Parathyroid adenoma (tissue), 2 donors: Measurements from ENCODE around the gene PKP2.

Source experiments
- H2AFZ ChIP-seq: fragments of 300-600 bp; sonication (generic); one replicate; pipeline ENCODE4 v1.7.0; 2017; ENCODE audit warnings: antibody characterized with exemption, mild to moderate bottlenecking
- H3K27ac ChIP-seq: fragments of 300-600 bp; sonication (generic); one replicate; pipeline ENCODE4 v1.7.0; 2017
- H3K27me3 ChIP-seq: fragments of 300-600 bp; sonication (generic); one replicate; pipeline ENCODE4 v1.7.0; 2017; ENCODE audit warnings: low read length; ENCODE audit not compliant: control insufficient read depth, insufficient read depth
- H3K36me3 ChIP-seq: fragments of 300-600 bp; sonication (generic); one replicate; pipeline ENCODE4 v1.7.0; 2017; ENCODE audit warnings: low read length; ENCODE audit not compliant: control insufficient read depth, insufficient read depth
- H3K4me1 ChIP-seq: fragments of 300-600 bp; sonication (generic); one replicate; pipeline ENCODE4 v1.7.0; 2017; ENCODE audit warnings: control low read depth
- H3K4me2 ChIP-seq: fragments of 300-600 bp; sonication (generic); one replicate; pipeline ENCODE4 v1.7.0; 2017; ENCODE audit warnings: low read length
- H3K4me3 ChIP-seq: fragments of 300-600 bp; sonication (generic); one replicate; pipeline ENCODE4 v1.7.0; 2017; ENCODE audit warnings: low read depth, low read length
- H3K79me2 ChIP-seq: fragments of 300-600 bp; sonication (generic); one replicate; pipeline ENCODE4 v1.7.0; 2017; ENCODE audit warnings: control low read depth
- H3K9ac ChIP-seq: fragments of 300-600 bp; sonication (generic); one replicate; pipeline ENCODE4 v1.7.0; 2017; ENCODE audit warnings: mild to moderate bottlenecking
- H3K9me3 ChIP-seq: fragments of 300-600 bp; sonication (generic); one replicate; pipeline ENCODE4 v1.7.0; 2017; ENCODE audit warnings: low read length; ENCODE audit not compliant: control insufficient read depth
- CTCF ChIP-seq: fragments of 300-600 bp; sonication (generic); IDR thresholded peaks from one replicate; pipeline ENCODE4 v1.7.0; 2017; ENCODE audit warnings: antibody characterized with exemption, mild to moderate bottlenecking
- donor health status: primary hyperparathyroidism.

The PKP2 gene

GRCh38 chr12:32828120-32828519, 68.5 kb downstream of the PKP2 start:
- no peak overlapping the region for H3K9ac ChIP-seq
- H3K36me3 ChIP-seq = no peaks in the 10 kb centered on the region
- no peak overlapping the region for H3K4me2 ChIP-seq
- no peak overlapping the region for H2AFZ ChIP-seq
- no peak overlapping the region for H3K27ac ChIP-seq
- no peak for TF ChIP-seq CTCF
- H3K4me1 ChIP-seq = no peaks in the 10 kb centered on the region
- no peak overlapping the region for H3K4me3 ChIP-seq
- H3K27me3 ChIP-seq = no peaks in the 10 kb centered on the region
- H3K9me3 ChIP-seq = no peaks in the 10 kb centered on the region
- H3K79me2 ChIP-seq = no peaks in the 10 kb centered on the region

- Histone ChIP-seq H3K36me3 (no peaks in the 10 kb centered on the region), H3K4me3 (no peak overlapping the region), H3K4me1 (no peaks in the 10 kb centered on the region), H3K79me2 (no peaks in the 10 kb centered on the region), H3K9me3 (no peaks in the 10 kb centered on the region), H3K4me2 (no peak overlapping the region), H3K9ac (no peak overlapping the region), H3K27ac (no peak overlapping the region), H2AFZ (no peak overlapping the region), H3K27me3 (no peaks in the 10 kb centered on the region)
- no peak for TF ChIP-seq CTCF
These were observed 69.7 kb downstream of the PKP2 start for GRCh38 chr12:32826807-32827412.

- Histone ChIP-seq H3K27ac (no peak overlapping the region), H3K79me2 (no peaks in the 10 kb centered on the region), H3K4me1 (no peaks in the 10 kb centered on the region), H3K4me3 (no peak overlapping the region), H2AFZ (no peak overlapping the region), H3K27me3 (no peaks in the 10 kb centered on the region), H3K4me2 (no peak overlapping the region), H3K9ac (no peak overlapping the region), H3K36me3 (no peaks in the 10 kb centered on the region), H3K9me3 (no peaks in the 10 kb centered on the region)
- TF ChIP-seq CTCF = no peak
These were observed 72.0 kb downstream of the PKP2 start for GRCh38 chr12:32824596-32824995.

- no peaks in the 10 kb centered on the region for H3K9me3 ChIP-seq
- H3K27ac ChIP-seq = no peak overlapping the region
- H3K27me3 ChIP-seq = no peaks in the 10 kb centered on the region
- no peaks in the 10 kb centered on the region for H3K36me3 ChIP-seq
- no peak overlapping the region for H2AFZ ChIP-seq
- H3K4me3 ChIP-seq = no peak overlapping the region
- H3K4me1 ChIP-seq = no peaks in the 10 kb centered on the region
- no peaks in the 10 kb centered on the region for H3K79me2 ChIP-seq
- H3K9ac ChIP-seq = no peak overlapping the region
- H3K4me2 ChIP-seq = no peak overlapping the region
- no peak for TF ChIP-seq CTCF
These were observed 74.2 kb downstream of the PKP2 start for GRCh38 chr12:32822344-32822743.

GRCh38 chr12:32821710-32822109, 74.9 kb downstream of the PKP2 start:
- no peaks in the 10 kb centered on the region for H3K9me3 ChIP-seq
- no peak for TF ChIP-seq CTCF
- no peak overlapping the region for H3K4me3 ChIP-seq
- no peak overlapping the region for H3K9ac ChIP-seq
- H3K36me3 ChIP-seq = no peaks in the 10 kb centered on the region
- no peak overlapping the region for H3K4me2 ChIP-seq
- H2AFZ ChIP-seq = no peak overlapping the region
- no peaks in the 10 kb centered on the region for H3K27me3 ChIP-seq
- no peaks in the 10 kb centered on the region for H3K79me2 ChIP-seq
- H3K27ac ChIP-seq = no peak overlapping the region
- H3K4me1 ChIP-seq = no peaks in the 10 kb centered on the region
